GM19455 (cell line): ENCODE results near the gene CCHCR1.

Source experiments
- ATAC-seq: cut with Tn5 transposase; IDR thresholded peaks from one replicate; pipeline ENCODE4 v1.9.1; 2021; ENCODE audit not compliant: unreplicated experiment

Gene CCHCR1

DNA sequence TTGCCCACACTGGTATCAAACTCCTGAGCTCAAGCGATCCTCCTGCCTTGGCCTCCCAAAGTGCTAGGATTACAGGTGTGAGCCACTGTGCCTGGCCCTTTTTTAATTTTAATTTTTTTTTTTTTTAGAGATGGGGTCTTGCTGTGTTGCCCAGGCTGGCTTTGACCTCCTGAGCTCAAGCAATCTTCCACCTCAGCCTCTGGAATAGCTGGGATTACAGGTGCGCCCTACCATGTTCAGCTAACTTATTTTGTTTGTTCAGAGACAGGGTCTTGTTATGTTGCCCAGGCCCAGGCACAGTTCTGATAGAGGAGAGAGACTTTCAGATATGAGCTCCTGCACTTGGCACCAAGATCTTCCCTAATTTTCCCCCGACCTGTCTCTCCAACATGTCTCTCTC, 26.9 kb downstream of the CCHCR1 start:
- no peak for ATAC-seq

DNA sequence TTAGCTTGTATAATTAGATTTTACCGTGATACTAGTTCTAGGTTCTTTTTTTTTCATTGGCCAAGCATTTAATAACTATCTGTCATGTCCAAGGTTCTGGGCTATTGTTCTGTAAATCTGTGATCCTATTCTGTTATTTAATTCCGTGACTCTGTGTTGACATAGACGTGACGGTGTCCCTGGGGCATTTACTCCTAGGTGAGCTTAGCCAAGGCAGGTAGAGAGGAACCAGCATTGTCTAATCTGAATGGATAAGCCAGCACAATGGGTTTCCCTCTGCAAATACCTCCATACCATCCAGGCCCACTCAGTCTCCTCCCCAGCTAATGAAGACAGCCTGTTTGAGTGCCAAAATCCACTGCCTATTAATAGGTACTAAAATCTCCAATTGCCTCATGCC, 28.5 kb downstream of the CCHCR1 start:
- no peak for ATAC-seq

- ATAC-seq = no peak
Observed at GRCh38 chr6:31128093-31128676, 29.4 kb downstream of the CCHCR1 start.

GRCh38 chr6:31126396-31127175, 31.0 kb downstream of the CCHCR1 start:
- ATAC-seq = no peak

GRCh38 chr6:31125586-31126363, 31.8 kb downstream of the CCHCR1 start:
- no peak for ATAC-seq

- no peak for ATAC-seq
Observed at GRCh38 chr6:31125162-31125561, 32.4 kb downstream of the CCHCR1 start.

GRCh38 chr6:31122791-31123706, 34.6 kb downstream of the CCHCR1 start:
- ATAC-seq = no peak

DNA sequence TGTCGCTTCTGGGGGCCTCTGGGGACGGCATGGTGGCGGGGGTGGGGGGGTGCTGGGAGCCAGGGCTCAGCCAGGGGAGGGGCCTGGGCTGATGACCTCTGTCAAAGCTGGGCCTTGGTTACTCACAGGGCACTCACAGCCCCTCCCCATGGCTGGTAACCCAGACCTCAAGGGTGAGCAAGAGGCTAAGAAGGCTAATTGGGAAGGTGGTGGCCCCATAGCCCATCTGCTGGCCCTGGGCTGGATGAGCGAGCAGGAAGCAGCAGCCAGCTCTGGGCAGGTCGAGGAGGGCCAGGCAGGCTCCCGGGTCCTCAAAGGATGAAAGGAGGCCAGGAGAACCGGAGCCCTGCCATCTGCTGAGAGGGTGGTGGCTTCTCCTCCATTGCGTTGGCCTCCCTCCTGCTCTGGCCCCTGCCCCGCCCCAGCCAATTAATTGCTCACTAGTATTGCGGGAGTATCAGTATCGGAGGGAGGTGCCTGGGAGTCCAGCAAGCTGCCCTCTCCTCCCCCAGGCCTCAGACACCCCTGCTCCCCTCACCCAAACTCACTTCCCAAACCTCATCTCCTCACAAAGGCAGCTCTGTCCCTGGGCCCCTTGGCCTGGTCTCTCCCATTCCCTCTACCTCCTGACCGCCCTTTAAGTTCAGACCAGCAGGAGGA, 36.3 kb downstream of the CCHCR1 start:
- ATAC-seq = no peak

DNA sequence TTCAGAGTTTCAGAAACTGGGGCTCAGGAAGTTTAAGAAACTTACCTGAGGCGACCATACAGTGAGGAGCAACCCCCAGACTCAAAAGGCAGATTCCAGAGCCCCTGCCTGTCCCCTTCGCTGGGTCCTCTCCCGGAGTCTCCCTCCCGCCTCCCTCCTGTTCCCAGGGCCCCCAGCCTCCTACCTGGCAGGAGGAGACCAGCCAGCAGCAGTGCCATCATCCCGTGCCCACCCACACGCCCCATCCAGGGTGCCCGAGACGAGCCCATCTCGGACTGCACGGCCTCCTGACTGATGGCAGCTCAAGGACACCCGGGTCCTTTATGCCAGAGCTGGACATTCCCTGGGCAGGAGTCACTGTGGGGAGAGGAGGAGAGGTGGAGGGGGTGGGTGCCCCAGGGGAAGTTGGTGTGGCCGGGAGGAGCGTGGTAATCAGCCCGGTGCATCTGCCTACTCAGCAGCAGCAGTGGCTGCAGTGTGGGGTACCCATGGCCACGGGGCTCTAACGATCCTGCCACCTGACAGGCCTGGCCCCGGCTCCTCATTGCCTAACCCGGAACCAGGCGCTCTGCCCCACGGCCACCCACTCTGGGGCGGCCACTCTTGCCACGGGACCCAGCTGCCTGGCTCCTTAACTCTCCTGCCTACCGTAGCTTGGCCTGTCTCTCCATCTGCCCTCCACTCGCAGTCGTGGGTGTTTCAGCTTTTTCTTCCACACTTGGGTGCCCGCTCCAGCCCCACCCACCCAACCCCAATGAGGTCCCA, 37.3 kb downstream of the CCHCR1 start, which contains the start of gene CDSN:
CDSN (minus strand) TSS at position 296 of the 765 bp plus-strand sequence; CDS start at position 269, 27 bp downstream.
- no peak for ATAC-seq

- ATAC-seq = no peak
Observed at GRCh38 chr6:31118178-31118577, 39.4 kb downstream of the CCHCR1 start.

DNA sequence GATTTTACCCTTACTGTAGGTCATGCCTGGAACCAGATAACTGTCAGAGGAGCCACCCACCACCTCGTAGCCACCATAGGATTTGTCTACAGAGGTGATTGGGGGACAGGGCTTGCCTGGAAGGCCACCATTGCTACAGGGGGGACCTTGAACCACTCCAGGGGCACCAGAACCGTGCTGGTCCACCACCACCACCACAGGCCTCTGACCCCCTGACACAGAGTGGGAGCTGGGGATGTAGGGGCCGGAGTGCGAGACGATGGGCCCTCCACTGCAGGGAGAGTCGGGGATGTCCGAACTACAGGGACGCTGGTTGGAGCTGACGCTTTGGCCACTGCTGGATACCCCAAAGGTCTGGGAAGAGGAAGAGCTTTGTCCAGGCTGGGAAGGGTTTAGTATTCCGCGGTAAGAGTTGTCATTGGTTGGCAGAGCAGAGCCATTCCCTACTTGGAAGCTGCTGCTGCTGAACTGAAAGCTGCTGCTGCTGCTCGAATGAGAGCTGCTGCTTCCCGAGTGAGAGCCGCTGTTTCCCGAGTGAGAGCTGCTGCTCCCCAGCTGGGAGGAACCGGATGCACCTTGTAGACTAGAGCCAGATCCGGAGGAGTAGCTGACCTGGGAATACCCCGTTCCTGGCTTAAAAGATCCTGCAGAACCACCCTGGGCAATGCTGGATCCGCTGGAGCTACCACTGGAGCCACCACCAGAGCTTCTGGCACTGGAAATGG, 40.8 kb downstream of the CCHCR1 start:
- no peak for ATAC-seq

GRCh38 chr6:31115941-31116560, 41.6 kb downstream of the CCHCR1 start:
- no peak for ATAC-seq

GRCh38 chr6:31114970-31115849, 42.4 kb downstream of the CCHCR1 start:
- ATAC-seq = no peak

DNA sequence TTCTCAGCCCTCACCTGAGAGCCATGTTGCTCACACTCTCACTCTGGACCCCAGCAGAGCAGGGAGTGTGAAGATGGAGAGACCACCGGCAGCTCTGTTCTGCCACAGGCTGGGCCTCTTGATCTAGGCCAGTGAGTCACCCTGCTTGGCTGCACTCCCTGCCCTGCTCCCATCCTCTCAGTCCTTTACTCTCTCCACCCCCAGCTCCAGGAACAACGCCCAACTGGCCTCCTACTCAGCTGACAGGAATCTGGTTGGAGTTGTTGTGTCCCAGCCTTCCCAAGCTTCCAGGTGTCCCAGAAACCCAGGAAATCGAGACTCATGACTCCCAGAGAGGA, 43.1 kb downstream of the CCHCR1 start, which contains the start of gene PSORS1C1:
PSORS1C1 (plus strand) TSS at position 260 of the 338 bp plus-strand sequence. CDS start 14,833 bp downstream, outside the sequence.
- ATAC-seq = no peak

- ATAC-seq = no peak
Observed at GRCh38 chr6:31113861-31114540, 43.6 kb downstream of the CCHCR1 start.

DNA sequence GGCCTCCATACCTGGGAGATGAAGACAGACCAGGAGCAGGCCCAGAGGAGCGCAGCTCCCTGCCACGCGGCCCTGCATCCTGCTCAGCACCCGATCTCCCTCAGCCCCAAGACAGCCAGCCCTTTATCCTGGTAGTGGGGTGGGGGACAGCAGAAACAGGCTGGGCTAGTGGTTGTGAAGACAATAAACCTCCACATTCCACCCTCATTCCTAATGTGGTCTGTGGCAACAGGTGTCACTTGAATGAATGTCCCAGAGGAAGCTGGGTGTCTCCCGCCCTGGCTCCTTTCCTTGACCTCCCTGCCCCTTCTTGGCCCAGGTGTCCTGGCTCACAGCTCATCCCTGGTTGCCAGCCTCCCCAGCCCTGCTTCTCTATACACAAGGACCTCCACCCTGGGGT, 45.1 kb downstream of the CCHCR1 start, which contains the start of gene C6orf15:
C6orf15 (minus strand) TSS at position 98 of the 400 bp plus-strand sequence; CDS start at position 78, 20 bp downstream.
- ATAC-seq = no peak

DNA sequence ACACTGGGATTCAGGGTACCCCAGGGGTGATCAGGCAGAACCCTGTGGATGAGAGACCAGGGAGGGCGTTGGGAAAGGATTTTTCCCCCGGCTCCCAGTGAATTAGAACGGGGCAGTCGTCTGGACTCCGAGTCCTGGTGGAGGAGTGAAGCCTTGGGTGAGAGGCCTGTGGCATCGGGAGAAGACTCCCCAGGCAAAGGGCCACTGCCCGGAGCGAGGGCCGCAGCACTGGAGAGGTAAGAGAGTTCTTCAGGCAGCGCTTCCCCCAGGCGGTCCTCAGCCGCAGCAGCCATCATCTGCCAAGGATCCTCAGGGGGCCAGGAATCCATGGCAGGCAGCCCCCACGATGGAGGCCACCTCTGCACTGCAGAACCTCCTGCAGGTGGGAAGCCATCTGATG, 45.9 kb downstream of the CCHCR1 start:
- ATAC-seq = no peak
